GM23338 (cell line): ENCODE measurements around the gene LRMDA. TPM values are rescaled to one million over a fixed set of nuclear protein-coding genes. Genes with fewer than 3 reads are reported as not detected.

Source experiments
- ATAC-seq: fragments of 200-7000 bp; cut with Tn5 transposase; 3 replicates; pipeline ENCODE4 v1.9.1; 2020
- DNase-seq: peaks from one replicate; pipeline ENCODE4 v3.0.0-alpha.2; 2015; ENCODE audit warnings: low spot score
- H2AFZ ChIP-seq: fragments of 200-600 bp; sonication (generic); 2 replicates; pipeline ENCODE4 v1.8.0; 2016; ENCODE audit warnings: antibody characterized with exemption, mild to moderate bottlenecking, moderate library complexity
- H3F3A ChIP-seq: fragments of 200-600 bp; sonication (generic); replicated peaks from 2 replicates; pipeline ENCODE4 v1.8.0; 2017; ENCODE audit warnings: antibody characterized with exemption, mixed run types, low read depth
- H3K27ac ChIP-seq: fragments of 200-600 bp; sonication (generic); 2 replicates; pipeline ENCODE4 v1.6.1; 2016; ENCODE audit warnings: low read depth
- H3K27me3 ChIP-seq: fragments of 200-600 bp; sonication (generic); 2 replicates; pipeline ENCODE4 v1.8.0; 2016; ENCODE audit warnings: mild to moderate bottlenecking, mixed run types, moderate library complexity; ENCODE audit not compliant: insufficient read depth
- H3K36me3 ChIP-seq: fragments of 200-600 bp; sonication (generic); 2 replicates; pipeline ENCODE4 v1.8.0; 2016; ENCODE audit warnings: mild to moderate bottlenecking; ENCODE audit not compliant: insufficient read depth
- H3K4me1 ChIP-seq: fragments of 200-600 bp; sonication (generic); 2 replicates; pipeline ENCODE4 v1.8.0; 2016; ENCODE audit warnings: mild to moderate bottlenecking, moderate library complexity; ENCODE audit not compliant: insufficient read depth
- H3K4me2 ChIP-seq: fragments of 200-600 bp; sonication (generic); 2 replicates; pipeline ENCODE4 v1.7.1; 2017; ENCODE audit warnings: mixed run types
- H3K4me3 ChIP-seq: fragments of 200-600 bp; sonication (generic); 2 replicates; pipeline ENCODE4 v1.6.1; 2016; ENCODE audit warnings: mixed run types
- H3K79me2 ChIP-seq: fragments of 200-600 bp; sonication (generic); replicated peaks from 2 replicates; pipeline ENCODE4 v1.8.0; 2017; ENCODE audit warnings: mild to moderate bottlenecking; ENCODE audit not compliant: insufficient read depth
- H3K9me2 ChIP-seq: fragments of 200-600 bp; sonication (generic); 2 replicates; pipeline ENCODE4 v1.8.0; 2017; ENCODE audit not compliant: insufficient read depth
- H4K20me1 ChIP-seq: fragments of 200-600 bp; sonication (generic); replicated peaks from 2 replicates; pipeline ENCODE4 v1.8.0; 2017; ENCODE audit warnings: mild to moderate bottlenecking; ENCODE audit not compliant: insufficient read depth
- H3K27ac Mint-ChIP-seq: 2 replicates; pipeline ENCODE4 v1.8.0; 2020; ENCODE audit warnings: inconsistent platforms, mild to moderate bottlenecking, moderate library complexity, mixed read lengths
- H3K27me3 Mint-ChIP-seq: 3 replicates; pipeline ENCODE4 v1.8.0; 2022; ENCODE audit warnings: low read depth, mild to moderate bottlenecking, moderate library complexity, mixed read lengths, inconsistent platforms; ENCODE audit not compliant: insufficient read depth, poor library complexity
- H3K36me3 Mint-ChIP-seq: 3 replicates; pipeline ENCODE4 v1.8.0; 2021; ENCODE audit warnings: low read depth, mild to moderate bottlenecking, inconsistent platforms, moderate library complexity, mixed read lengths
- H3K4me1 Mint-ChIP-seq: 3 replicates; pipeline ENCODE4 v1.8.0; 2020; ENCODE audit warnings: mild to moderate bottlenecking, inconsistent platforms, mixed read lengths
- H3K4me3 Mint-ChIP-seq: 3 replicates; pipeline ENCODE4 v1.8.0; 2021; ENCODE audit warnings: moderate library complexity, mild to moderate bottlenecking, inconsistent platforms, mixed read lengths
- H3K9me3 Mint-ChIP-seq: 3 replicates; pipeline ENCODE4 v1.8.0; 2020; ENCODE audit warnings: moderate library complexity, mild to moderate bottlenecking, inconsistent platforms, mixed read lengths
- CREB1 ChIP-seq: fragments of 250-450 bp; sonication (Bioruptor Pico); IDR thresholded peaks from 2 replicates; pipeline ENCODE4 v1.5.0; 2020; ENCODE audit warnings: low read depth, mild to moderate bottlenecking, moderate library complexity
- ETS1 ChIP-seq: IDR thresholded peaks from 2 replicates; pipeline ENCODE4 v1.6.1; 2016; ENCODE audit warnings: antibody characterized with exemption
- EZH2phosphoT487 ChIP-seq: fragments of 200-600 bp; sonication (generic); IDR thresholded peaks from one replicate; pipeline ENCODE4 v1.8.1; 2018; ENCODE audit warnings: antibody characterized with exemption; ENCODE audit not compliant: unreplicated experiment
- JUNB ChIP-seq: IDR thresholded peaks from one replicate; pipeline ENCODE4 v1.6.1; 2016; ENCODE audit warnings: antibody characterized with exemption; ENCODE audit not compliant: unreplicated experiment
- REST ChIP-seq: IDR thresholded peaks from one replicate; pipeline ENCODE4 v1.6.1; 2018; ENCODE audit warnings: antibody characterized with exemption; ENCODE audit not compliant: unreplicated experiment
- ZNF114 ChIP-seq: fragments of 250-450 bp; sonication (Bioruptor Pico); IDR thresholded peaks from 2 replicates; pipeline ENCODE4 v1.5.0; 2020; ENCODE audit warnings: mild to moderate bottlenecking, moderate library complexity
- ZNF331 ChIP-seq: fragments of 250-450 bp; sonication (Bioruptor Pico); IDR thresholded peaks from 2 replicates; pipeline ENCODE4 v1.5.0; 2020; ENCODE audit warnings: low read depth, mild to moderate bottlenecking, moderate library complexity
- ZNF462 ChIP-seq: fragments of 250-450 bp; sonication (Bioruptor Pico); IDR thresholded peaks from 2 replicates; pipeline ENCODE4 v1.5.0; 2020; ENCODE audit warnings: mild to moderate bottlenecking, moderate library complexity
- polyA plus RNA-seq: library from polyadenylated mRNA; unstranded; fragments of >200 nt; fragmentation: Nextera tagmentation; extraction: Ambion mirVana; gene quantifications from 2 replicates; pipeline ENCODE4 v1.2.1, GENCODE V29; 2016
- total RNA-seq: library from RNA; depleted of rRNA; stranded (reverse); fragments of >200 nt; shearing (Covaris generic); gene quantifications from 2 replicates; pipeline ENCODE4 v1.2.3, GENCODE V29; 2014

LRMDA gene
- total and polyA plus RNA-seq, 2 experiments from 2014 or later = 0.90 to 1.8 TPM

- DNase-seq = no peak
- H3K36me3 ChIP-seq = no peaks in the 10 kb centered on the region
- H3F3A ChIP-seq = no peaks in the 10 kb centered on the region
- no peak overlapping the region for H2AFZ ChIP-seq
- H3K9me2 ChIP-seq = no peaks in the 10 kb centered on the region; the same call in 1 of the 2 replicates
- peaks cover 33% of the 10 kb centered on the region for H3K4me1 ChIP-seq
- H4K20me1 ChIP-seq = no peaks in the 10 kb centered on the region
- Mint-ChIP-seq H3K4me3 (no peak overlapping the region), H3K9me3 (no peaks in the 10 kb centered on the region), H3K4me1 (peaks cover 42% of the 10 kb centered on the region), H3K27me3 (peaks cover 2% of the 10 kb centered on the region), H3K36me3 (no peaks in the 10 kb centered on the region), H3K27ac (no peak overlapping the region)
- H3K4me3 ChIP-seq = no peak overlapping the region
- no peaks in the 10 kb centered on the region for H3K27me3 ChIP-seq
- TF ChIP-seq JUNB (no peak), CREB1 (no peak), ZNF331 (CRISPR knock-in tag) (no peak), ZNF462 (CRISPR knock-in tag) (no peak), EZH2phosphoT487 (no peak), ETS1 (no peak), REST (no peak), ZNF114 (CRISPR knock-in tag) (no peak)
- no peaks in the 10 kb centered on the region for H3K79me2 ChIP-seq
- no peak for ATAC-seq
- no peak overlapping the region for H3K4me2 ChIP-seq
- no peak overlapping the region for H3K27ac ChIP-seq
Measured at GRCh38 chr10:75544386-75544785, 113.0 kb downstream of the LRMDA start.
